GM21619 (cell line): ENCODE measurements around the gene TGOLN2.

Experiments used
- ATAC-seq: cut with Tn5 transposase; IDR thresholded peaks from one replicate; pipeline ENCODE4 v1.9.1; 2021; ENCODE audit not compliant: unreplicated experiment

TGOLN2 gene

DNA sequence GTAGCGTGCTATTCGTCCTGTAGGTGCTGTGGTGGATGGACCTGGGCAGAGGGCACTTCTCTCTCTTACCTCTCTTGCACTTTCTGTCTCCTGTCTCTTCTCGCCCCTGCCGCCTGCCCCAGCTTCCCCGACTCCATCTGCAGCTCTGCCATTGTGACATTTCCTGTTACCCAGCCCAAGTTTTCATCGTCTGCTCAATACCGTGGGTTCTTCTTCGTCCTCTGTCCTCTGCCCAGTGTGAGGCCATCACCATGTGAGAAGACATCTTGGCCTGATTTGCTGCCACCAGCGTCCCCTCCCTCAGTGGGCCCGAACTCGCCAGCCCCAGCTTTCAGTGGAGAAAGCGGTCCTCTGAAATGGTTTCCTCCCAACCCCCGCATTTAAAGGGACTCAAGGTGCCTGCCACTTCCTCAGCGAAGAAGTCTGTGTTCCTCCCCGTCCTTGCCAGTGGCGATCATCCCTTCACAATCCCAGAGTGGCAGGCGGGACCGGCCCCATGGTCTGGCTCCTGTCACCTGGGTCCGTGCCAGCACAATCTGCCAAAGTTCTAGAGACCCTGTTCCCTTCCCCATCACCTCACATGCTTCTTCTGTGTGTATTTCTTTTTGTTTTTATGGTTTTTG lies 18.0 kb downstream of the TGOLN2 start:
- no peak for ATAC-seq

DNA sequence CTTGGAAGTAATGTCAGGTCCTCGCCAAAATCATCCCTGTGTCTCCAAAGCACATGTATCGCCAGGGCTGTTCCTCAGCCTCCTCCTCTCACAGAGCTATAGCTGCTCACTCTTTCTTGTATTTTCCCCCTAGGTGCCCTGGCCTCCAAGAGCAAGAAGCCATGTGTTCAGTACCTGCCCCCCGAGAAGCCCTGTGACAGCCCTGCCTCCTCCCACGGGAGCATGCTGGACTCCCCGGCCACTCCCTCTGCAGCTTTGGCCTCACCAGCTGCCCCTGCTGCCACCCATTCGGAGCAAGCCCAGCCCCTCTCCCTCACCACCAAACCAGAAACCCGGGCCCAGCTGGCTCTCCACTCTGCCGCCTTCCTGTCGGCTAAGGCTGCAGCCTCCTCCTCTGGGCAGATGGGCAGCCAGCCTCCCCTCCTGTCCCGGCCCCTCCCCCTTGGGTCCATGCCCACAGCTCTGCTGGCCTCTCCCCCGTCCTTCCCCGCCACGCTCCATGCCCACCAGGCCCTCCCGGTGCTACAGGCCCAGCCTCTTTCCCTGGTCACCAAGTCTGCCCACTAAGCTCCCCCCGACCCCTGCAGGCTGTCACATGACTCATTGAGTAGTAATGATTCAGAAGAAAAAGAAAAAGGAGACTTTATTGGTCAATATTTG lies 18.8 kb downstream of the TGOLN2 start:
- no peak for ATAC-seq

DNA sequence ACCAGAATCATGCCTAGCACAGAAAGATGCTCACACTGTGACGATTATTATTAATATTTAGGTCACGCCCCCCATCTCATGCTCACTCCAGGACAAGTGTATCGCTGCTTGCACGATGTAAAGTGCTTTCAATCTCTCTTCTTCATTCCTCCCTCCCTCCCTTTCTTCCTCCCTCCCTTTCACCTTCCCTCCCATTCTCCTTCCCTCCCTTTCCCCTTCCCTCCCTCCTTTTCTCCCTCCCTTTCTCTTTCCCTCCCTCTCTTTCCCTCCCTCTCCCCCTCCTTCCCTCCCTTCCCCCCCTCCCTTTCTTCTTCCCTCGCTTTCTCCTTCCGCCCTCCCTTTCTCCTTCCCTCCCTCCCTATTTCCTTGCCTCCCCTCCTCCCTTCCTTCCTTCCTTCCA lies 19.6 kb downstream of the TGOLN2 start:
- no peak for ATAC-seq

DNA sequence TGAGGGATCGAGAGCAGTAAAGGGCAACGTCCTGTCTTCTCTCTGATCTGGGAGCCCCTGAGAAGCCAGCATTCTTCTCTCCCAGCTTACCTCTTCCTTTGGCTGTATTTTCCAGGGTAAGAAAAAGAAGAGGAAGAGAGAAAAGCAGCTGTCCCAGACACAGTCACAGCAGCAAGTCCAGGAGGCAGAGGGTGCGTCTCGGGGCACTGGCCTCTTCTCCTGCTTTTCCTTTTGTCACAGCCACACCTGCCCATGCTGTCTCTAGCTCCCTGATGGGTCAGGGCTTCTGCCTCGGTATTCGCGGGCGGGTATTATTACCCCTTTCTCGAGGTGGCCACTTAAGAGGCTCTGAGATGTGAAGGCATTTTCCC lies 20.3 kb downstream of the TGOLN2 start:
- no peak for ATAC-seq

DNA sequence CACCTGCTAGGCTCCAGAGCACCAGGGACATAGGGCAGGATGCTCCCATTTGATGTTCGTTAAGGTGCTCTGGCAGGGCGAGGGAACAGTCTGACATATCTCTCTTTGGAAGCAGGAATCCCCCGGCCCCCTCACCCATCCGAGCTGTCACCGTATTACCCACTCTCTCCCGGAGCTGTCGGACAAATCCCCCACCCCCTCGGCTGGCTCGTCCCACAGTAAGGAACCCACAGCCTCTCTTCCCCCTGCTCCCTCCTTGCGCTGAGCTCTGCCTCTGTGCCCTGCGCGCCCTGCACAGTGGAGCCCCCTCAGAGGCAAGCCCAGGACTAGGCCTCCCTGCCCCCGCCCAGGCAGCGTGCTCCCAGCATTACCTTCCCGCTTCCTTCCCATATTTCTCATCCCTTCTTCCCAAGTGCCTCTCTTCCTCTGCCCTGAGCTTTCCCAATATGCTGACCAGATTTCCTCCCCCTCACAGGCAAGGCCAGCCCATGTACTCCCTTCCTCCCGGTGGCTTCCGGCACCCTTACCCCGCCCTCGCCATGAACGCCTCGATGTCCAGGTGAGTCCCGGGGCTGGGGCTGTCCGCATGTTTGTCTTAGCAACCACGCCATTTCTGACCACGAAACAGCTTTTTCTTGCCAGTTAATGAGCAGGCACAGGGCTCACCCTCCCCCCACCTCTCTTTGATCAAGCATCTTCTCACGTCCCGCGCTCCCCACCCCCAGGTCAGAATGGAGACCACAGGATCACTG lies 23.8 kb downstream of the TGOLN2 start:
- ATAC-seq: no peak

DNA sequence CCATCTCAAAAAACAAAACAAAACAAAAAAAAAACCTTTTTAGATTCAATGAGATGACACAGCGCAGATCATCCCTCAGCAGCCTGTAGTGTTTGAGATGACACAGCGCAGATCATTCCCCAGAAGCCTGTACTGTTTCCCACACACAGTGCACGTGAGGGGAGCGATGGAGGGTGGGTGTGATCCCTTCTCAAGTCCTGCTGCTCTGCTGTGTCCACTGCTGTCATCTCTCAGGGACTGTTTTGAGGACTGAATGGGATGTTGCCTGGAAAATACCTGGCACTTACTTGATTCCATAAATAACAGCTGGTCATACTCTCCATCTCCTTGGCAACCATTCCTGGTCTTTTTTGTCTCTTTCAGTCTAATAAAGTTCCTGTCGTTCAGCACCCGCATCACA lies 25.7 kb downstream of the TGOLN2 start:
- no peak for ATAC-seq

DNA sequence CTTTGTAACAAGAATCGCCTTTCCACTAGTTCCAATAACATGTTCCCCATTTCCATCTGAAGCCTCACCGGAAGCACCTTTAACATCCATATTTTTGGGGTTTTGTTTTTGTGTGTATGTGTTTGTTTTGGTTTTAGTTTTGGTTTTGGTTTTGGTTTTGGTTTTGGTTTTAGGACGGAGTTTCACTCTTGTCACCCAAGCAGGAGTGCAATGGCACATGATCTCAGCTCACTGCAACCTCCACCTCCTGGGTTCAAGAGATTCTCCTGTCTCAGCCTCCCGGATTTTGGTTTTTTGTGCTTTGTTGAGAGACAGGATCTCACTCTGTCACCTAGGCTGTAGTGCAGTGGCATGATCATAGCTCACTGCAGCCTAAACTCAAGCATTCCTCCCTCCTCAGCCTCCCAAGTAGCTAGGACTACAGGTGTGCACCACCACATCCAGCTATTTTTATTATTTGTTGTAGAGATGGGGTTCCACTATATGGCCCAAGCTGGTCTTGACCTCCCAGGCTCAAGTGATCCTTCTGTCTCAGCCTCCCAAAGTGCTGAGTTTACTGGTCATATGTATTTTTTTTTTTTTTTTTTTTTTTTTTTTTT lies 36.3 kb downstream of the TGOLN2 start:
- no peak for ATAC-seq

DNA sequence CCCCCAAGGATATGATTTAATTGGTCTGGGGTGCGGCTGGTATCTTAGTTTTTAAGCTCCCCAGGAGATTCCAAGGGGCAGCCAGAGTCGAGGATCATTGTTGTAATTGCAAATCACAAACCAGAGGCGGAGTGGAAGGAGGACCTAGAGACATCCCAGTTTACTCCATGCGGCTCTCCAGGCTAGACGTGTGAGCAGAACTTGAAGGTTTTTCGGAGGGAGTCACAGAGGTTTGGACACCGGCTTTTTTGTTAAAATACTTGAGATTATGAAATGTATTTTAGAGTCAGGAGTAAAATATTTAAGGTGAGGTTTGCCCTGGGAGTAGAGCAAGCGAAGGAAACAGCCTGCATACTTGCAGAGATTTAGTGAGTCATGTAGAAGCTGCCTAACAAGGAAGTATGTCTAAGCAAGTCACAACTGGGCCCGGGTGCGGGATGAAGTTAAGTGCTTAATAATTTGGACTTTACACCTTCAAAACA lies 39.5 kb downstream of the TGOLN2 start:
- no peak for ATAC-seq

DNA sequence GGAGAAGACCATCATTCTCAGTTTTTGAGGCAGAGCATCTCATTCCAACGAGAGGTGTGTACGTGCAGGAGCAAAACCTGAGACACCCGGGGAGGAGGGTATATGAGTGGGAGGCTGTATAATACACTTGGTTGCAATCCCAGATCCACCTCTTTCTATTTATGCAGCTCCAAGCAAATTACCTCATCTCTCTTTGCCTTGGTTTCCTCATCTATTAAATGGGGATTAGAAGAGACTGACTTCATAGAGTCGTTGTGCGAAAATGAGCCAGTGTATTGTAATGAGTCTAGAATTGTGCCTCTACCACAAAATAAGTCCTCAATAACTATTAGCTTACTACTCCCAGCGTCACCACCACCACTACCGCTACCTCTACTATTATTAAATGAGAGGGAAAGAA lies 40.1 kb downstream of the TGOLN2 start:
- no peak for ATAC-seq

DNA sequence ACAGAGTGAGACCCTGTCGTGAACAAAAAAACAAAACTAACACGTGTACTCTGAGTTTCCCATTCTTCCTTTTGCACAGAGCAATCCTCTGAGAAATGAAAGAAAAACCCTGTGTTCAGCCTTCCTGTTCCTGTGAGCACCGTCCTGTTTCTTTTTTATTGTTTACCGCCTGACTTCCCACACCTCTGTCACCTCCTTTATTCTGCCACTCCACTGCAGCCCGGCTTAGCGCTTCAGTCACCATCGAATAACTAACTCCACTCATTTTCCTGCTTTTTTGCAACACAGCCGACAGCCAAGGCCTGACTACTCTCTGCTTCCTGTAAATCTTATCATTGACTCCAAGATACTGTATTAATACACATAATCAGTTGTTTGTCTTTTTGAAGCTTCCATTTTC lies 40.9 kb downstream of the TGOLN2 start:
- no peak for ATAC-seq

DNA sequence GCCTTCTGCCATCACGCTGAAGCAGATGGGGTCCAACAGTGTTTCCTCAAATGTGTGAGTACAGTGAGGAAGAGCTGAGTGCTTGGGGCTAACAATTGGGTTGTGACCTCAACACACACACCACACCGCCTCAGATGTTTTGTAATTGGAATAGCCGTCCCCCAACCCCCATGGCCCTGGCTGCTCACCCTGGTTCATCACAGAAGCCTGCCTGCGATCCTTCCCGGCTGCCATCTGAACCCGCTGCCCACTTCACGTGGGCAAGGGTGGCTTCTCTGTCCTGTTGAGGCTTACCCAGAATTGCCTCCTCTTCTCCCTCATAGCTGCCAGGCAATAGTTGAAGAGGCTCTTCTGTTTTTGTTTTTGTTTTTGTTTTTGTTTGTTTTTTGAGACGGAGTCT lies 44.1 kb downstream of the TGOLN2 start:
- no peak for ATAC-seq

DNA sequence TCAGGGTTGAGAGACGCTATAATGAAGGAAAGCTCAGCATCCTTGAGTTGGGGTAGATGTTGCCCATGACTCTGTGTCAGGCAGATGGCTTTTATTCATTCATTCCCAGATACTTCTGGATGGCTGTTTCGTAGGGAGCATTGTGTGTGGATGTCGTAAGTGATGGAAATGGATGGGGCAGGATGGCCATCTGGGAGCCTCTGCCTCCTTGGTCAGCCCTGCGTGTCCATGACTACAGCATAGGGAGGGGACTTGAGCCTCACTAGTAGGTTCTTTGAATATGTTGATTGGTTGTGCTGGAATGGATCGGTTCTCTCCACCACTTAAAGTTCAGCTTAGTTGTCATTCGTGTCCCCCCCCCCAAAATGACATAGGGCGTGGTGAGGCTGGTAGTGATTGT lies 44.9 kb downstream of the TGOLN2 start:
- no peak for ATAC-seq

DNA sequence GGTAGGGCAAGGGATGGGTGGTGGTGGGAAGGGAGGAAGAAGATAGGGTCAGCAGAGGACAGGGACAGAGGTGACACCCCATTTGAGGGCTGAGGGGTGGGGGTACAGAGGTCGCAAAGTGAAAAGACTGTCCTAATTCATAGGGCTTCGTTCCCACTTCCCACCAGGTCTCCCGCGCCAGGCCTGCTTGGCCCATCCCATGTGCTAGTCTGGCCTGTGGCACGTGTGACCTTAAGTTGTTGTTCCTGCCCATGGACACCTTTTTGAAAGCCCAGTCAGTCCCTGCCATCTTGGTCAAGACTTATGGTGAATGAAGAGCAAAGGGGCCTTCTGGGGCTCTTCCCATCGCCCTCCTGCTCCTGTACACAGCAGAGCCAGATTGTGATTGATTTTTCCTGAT lies 46.2 kb downstream of the TGOLN2 start:
- ATAC-seq: no peak

DNA sequence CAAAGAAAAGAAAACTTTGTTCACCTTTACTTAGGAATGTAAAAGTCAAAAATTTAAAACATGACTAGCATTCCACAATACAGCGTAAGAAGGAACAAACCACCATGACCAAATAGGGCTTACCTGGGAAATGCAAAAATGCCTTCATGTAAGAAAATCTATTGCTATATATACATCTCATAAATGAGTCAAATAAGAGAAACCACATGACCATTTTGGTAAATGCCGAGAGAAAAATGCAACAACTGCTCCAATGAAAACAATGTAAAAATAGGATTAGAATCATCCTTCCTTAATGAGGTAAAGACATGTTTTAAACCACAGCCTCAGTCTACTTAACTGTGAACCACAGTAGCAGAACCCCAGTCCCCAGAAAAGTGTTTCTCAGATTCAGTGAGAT lies 49.4 kb downstream of the TGOLN2 start:
- ATAC-seq: no peak

DNA sequence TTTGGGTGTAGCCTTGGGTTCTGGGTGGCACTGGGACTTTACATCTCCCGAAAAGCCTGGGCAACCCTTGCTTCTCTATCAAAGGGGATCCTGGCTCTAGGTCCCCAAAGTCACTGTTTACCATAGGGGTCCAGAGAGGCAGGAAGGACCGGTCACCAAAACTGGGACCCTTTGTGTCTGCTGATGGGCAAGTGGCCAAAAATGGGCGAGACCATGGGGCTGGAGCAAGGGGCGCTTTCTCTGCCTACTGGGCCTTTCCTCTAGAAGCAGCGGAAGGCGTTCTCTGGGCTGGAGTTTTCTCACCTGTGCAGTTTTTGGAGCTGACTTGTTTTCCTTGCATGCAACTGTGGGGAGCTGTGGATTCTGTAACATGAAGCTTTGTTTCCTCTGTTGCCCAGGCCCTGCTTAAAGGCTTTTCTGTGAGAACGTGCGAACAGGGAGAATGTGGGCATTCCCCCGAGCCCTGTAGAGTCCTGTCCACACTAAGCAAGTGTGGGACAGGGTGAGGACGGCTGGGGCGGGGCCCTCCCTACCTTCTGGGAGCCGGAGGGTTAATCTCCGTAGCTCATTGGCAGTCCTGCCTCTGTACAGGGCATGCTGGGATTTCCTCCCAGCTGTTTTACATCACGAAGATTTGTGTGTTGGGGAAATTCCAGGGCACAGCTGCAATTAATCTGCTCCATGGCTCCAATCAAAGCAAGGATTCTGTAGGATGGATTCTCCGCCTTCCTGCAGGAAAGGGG lies 50.2 kb downstream of the TGOLN2 start:
- no peak for ATAC-seq

DNA sequence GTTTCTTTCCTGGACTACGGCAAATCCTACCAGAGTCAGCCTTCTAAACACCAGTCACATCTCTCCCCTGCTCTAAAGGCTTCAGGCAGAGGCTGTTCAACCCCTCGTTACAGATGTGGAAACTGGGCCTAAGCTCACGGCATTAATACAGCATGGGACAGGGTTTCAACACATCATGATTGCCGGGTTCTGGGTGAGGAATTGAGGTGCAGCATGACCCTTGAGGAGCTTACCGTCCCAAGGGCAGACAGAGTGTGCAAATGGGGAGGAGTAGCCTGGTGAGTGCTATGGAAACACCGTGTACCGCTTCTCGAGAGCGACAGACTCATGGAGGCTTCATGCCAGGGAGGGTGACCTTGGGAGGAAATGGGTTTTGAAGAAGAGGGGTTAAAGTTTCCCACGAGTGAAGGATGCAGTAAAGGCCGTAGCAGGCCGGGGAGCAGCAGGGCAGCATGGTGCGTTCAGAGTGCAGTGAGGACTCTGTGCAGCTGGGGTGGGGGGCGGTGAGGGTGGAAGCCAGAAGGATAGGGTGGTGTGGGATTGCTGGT lies 51.1 kb downstream of the TGOLN2 start:
- ATAC-seq: no peak

DNA sequence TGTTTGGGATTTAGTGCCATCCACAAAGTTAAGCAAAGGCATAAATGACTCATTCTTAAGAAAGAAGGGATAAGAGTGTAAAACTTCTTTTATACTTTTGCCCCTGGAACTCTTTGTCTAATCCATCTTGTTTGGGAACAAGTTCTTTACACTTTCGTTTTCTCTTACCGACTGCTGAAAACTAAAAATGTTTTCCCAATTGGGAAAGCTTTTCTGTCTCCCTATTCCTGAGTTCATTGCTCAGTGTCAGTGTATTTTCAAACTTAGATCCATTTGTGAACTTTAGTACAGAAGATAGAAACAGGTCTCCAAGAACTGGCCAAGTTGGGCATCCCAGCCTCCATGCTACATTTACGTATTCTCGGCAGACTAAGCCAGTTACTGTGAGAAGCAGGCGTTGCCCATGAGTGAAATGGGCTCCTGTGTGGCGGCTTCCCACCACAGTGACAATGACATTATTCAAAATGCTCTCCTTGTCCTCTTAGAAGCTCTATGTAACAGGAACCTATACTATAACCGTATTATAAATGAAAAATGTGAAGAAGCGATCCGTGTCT lies 51.7 kb downstream of the TGOLN2 start:
- ATAC-seq: no peak

DNA sequence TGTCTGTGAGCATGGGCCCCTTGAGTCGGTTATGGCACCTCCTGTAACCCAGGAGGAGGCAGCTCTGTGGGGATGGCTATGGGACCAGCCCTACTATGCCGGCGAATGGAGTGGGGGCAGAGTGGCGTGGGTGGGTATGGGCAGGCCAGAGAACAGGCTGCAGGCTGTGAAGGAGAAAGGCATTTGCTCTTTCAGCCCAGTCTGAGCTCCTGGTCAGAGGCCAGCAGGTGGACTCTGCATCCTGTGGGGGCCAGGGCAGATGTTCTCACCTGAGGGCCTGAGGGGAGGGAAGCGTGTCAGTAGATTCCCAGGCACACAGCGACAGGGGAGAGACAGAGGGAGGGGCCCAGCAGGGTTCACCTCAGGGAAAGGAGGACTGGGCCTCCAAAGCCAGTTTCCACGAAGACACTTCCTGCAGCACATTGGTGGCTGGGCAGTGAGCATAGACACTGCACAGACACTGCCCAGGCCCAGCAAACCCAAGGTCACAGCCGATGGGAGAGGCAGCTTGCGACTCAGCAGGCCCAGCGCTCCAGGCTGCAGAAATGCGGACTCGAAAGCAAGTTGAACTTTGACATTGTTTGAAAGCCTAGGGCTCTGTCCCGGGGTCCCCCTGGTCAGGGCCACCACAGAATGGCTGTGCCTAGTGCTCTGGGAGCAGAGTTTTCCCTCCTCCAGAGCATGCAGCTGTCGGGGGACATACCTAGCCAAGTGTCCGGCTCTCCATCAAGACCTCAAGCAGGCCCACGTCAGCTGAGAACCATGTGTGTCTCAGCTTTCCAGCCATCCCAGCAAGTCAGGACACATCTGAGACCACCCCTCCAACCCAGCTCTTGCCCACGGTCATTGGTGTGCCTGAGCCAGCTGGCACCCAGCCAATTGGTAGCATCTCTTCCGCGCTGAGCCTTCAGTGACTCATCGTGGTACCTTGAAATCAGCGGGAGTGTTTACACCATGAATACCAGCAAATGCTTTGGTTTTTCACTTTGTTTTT lies 53.8 kb downstream of the TGOLN2 start:
- no peak for ATAC-seq

DNA sequence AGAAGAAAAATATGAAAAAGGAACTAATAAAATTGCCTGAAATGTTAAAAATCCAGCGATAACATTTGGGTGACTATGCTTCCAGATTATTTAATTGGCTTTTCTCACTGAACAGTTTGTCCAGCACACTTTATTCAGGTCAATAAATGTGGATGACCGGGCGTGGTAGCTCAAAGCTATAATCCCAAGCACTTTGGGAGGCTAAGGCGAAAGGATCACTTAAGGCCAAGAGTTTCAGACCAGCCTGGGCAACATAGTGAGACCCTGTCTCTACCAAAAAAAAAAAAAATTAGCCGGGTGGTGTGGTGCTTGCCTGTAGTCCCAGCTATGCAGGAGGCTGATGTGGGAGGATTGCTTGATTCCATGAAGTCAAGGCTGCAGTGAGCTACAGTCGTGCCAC lies 55.4 kb downstream of the TGOLN2 start:
- ATAC-seq: no peak
